Measurements from ENCODE around the gene NDUFS2.

GRCh38 chr1:161244888-161245287 lies 42.7 kb downstream of the NDUFS2 start:
- no peak for TF ChIP-seq CTCF (IDR thresholded peaks at IDR 0.05)
- TF ChIP-seq EZH2 (IDR thresholded peaks at IDR 0.05; ENCODE audit: borderline replicate concordance, insufficient read depth, low read depth, low read length, poor library complexity, severe bottlenecking), result no peak

Data from B cell (primary cell).